HG03095 (cell line): ENCODE data around the gene STARD5.
"Not testable (repeated sequence)": the region's sequence is repeated elsewhere in the genome, so short reads cannot be mapped to it uniquely, and the experiment has no call there.

Source experiments
- ATAC-seq: cut with Tn5 transposase; IDR thresholded peaks from one replicate; pipeline ENCODE4 v1.9.1; 2021; ENCODE audit warnings: moderate library complexity; ENCODE audit not compliant: unreplicated experiment

STARD5 gene

DNA sequence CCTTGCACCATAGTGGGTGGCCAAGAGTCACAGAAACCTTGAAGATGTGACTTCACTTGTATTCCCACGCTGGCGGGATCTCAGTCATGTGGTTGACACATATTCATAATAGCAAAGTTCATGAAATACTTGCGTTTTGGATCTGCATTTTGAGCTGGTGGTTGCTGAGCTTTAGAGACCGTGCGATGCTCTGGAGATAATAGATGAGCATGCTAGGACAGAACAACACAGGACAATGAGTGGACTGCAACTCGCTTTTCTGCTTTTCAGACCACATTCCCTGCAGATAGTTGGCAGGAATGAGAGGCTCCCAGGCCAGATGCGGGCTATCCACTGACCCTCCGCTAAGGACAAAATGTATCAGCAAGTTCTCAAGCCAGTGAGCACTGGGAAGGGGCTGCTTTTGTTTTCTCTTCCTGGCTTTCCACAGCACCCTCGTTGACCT lies 13.8 kb upstream of the STARD5 start:
- ATAC-seq: no peak

GRCh38 chr15:81337241-81337640 lies 13.3 kb upstream of the STARD5 start:
- no peak for ATAC-seq

DNA sequence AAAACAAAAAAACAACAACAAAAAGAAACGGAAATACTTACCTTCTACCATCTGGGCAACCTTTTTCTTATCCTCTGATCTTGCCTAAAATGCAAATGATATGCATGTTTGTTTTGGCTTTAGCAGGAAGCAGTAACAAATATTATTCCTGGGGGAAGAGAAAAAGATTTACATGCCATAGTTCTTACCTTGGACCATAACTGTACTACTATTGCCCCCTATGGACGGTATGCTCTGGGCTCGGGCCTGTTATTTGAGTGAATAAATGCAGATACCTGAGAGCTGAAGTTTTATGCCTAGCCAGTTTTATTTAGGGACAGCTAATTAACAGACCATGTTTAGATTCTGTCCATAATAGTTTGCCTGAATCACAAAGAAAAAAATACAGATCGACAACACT lies 12.6 kb upstream of the STARD5 start:
- no peak for ATAC-seq

DNA sequence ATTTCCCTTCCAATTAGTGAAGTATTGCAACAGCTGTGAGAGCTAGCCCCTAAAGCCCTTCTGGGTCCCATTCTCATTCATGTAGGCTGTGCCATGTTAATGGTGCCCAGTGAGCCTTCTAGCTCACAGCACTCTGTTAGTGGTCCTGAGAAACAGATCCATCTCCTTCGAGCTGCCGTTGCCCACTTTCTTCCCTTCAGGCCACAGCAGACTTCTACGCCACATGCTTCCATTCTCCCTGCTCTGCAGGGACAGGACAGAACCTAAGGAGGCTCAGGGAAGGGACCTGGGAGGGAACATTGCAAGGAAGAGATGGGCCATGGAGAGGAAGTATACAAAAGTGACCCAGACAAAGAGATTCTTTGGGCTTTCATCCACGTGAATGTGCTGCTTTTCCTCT lies 11.7 kb upstream of the STARD5 start:
- no peak for ATAC-seq

- ATAC-seq: no peak
Observed at GRCh38 chr15:81334768-81335435, 11.0 kb upstream of the STARD5 start.

DNA sequence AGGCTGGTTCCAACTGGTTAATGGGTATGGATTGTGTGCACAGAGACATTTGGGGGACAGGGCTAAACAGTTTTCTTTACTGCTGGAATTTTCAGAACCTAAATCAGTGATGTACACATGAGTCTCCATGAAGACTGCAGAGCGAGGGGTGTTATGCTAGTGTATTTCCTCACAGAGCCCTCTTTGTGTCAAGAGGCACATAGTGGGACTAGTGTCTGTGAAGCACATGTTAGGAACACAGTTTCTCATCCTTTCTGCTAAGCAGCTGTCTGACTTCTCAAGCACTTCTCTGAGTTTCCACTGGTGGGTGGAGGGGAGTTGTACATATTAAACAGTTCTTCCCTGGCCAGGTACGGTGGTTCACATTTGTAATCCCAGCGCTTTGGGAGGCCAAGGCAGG lies 9.4 kb upstream of the STARD5 start:
- ATAC-seq: no peak

DNA sequence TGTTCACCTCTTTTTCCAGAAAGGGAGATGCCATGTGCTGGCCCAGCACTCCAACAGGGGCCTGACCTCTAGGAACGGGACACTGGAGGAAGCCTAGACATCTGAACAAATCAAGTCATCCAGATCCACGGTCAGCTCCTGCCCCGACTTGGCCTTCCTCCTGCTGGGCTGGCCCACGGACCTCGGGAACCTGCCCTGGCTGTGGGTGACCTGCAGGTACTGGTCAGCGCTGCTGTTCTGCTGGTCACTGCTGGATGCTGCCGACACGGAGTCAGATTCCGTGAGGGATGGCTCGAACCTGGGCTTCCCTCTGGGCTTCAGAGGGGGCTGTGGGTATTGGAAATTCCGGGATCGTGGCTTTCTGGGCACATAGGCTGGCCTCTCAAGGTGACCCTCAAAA lies 8.4 kb upstream of the STARD5 start:
- ATAC-seq: no peak

DNA sequence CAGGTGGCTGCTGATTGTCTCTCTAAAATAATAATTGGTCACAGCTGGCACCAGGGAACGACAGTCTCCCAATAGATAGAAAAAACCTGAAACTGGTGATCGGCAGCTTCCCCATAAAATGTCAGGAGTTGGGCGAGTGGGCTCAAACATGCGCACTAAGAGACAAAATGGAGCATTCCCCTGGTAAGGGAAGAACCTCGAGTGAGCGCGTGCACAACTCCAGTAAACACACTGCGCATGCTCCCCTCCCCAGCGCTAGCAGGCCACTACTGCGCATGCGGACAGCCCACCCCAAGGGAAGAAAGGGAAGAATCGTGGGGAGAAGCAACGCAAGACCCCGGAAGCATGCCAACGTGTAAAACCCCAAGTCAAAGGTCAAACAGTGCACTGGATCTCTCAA lies 7.7 kb upstream of the STARD5 start:
- ATAC-seq: no peak

GRCh38 chr15:81331141-81331540 lies 7.2 kb upstream of the STARD5 start:
- not testable (repeated sequence) for ATAC-seq

GRCh38 chr15:81330366-81331090 lies 6.6 kb upstream of the STARD5 start:
- no peak for ATAC-seq

DNA sequence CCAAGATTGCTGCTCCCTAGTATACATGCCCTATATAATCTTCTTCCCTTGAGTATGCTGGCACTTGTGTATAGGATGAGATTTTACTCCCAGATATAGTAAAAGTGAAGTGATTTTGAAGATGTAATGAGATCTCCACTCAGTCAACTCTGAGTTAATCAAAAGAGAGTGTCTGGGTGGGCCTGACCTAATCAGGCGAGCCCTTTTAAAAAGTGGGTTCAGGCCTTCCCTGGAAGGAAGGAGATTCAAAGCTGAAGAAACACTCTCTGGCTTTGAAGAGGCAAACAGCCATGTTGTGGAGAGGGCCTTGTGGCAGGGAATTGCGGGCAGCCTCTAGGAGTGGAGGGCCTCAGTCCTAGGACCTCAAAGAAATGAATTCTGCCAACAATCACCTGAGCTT lies 5.5 kb upstream of the STARD5 start:
- no peak for ATAC-seq

GRCh38 chr15:81327516-81327915 lies 3.6 kb upstream of the STARD5 start:
- no peak for ATAC-seq

- ATAC-seq: no peak
Observed at GRCh38 chr15:81326466-81327212, 2.7 kb upstream of the STARD5 start.

DNA sequence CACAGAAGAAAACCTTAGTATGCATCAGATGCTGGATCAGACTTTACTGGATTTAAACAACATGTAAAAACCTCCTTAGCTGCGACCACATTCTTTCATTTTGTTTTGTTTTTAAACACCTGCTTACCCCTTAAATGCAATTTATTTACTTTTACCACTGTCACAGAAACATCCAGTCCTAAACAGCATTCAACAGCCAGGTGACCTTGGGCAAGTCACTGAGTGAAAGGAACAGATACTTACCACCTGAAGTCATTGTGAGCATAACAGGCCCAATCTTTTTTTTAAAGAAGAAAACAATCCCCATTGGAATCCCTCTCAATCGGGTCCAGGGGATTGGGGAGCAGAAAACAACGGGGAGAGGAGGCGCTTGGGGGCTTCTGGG lies 390 bp downstream of the STARD5 start:
- ATAC-seq: peak; percentile 14

GRCh38 chr15:81322676-81323253 lies 1.2 kb downstream of the STARD5 start:
- ATAC-seq: no peak

DNA sequence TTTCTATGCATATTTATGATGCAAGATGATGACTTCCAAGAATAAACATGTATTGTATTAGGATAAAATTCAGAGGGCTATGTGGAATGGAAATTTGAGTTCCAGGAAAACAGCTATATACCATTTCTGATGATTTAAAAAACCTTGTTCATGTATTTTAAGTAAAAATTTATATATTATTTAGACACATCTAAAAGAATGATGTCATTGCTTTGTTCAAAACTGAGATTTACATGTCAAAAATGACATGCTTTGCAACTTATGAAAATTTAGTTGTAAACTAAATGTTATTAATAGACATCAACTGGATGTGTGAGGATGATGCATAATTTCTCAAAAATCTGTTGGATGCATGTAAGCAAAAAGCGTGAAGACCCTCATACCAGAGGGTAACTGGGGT lies 2.3 kb downstream of the STARD5 start:
- ATAC-seq: no peak

DNA sequence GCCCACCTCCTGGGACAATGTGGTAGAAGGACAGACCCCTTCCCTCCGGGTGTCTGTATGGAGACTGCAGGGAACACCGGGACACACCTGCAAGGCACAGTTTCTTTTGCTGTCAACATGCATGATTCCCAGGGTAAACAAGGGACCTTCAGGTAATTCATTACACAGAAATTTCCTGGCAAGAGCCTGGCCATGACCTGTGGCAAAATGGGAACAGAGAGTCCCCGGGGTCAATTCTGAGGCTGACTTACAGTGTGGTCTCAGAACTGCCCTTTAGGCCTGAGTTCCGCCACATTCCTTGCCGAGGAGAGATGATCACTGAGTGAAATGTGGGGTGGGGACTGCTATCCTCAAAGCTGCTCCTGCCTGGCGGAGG lies 6.3 kb downstream of the STARD5 start:
- ATAC-seq: no peak

GRCh38 chr15:81316267-81316666 lies 7.7 kb downstream of the STARD5 start:
- ATAC-seq: no peak

- no peak for ATAC-seq
Observed at GRCh38 chr15:81315452-81316175, 8.3 kb downstream of the STARD5 start.

DNA sequence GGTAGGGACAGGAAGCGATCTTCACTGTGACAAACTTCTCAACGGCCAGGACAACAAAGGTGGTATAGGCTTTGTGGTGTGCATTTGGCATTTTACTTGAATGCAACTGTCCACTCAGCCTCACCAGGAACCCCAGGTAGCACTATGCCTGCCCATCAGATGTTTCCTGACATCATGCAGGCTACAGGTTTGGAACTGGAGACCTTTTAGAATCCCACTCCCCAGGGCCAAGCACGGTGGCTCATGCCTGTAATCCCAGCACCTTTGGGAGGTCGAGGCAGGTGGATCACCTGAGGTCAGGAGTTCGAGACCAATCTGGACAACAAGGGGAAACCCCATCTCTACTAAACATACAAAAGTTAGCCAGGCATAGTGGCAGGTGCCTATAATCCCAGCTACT lies 9.6 kb downstream of the STARD5 start:
- ATAC-seq: no peak

GRCh38 chr15:81313686-81314085 lies 10.3 kb downstream of the STARD5 start:
- ATAC-seq: no peak
